Naive thymus-derived CD4-positive, alpha-beta T cell (primary cell): ENCODE measurements around the gene LRRC37A2. TPM values are rescaled to one million over a fixed set of nuclear protein-coding genes. Genes with fewer than 3 reads are reported as not detected.
"Not testable (repeated sequence)": the region's sequence is repeated elsewhere in the genome, so short reads cannot be mapped to it uniquely, and the experiment has no call there.

Source experiments
- ATAC-seq: fragments of 150-1000 bp; cut with Tn5 transposase; 2 replicates; pipeline ENCODE4 v1.10.0; 2021; ENCODE audit warnings: mild to moderate bottlenecking, moderate library complexity
- CTCF ChIA-PET: fragments of 350-600 bp; sonication (Branson Sonifier 250); formaldehyde crosslinking; loops from one replicate; lab custom pipeline; 2021; ENCODE audit warnings: antibody characterized with exemption; lab: Charles Lee
- POLR2A ChIA-PET: fragments of 350-600 bp; sonication (Branson Sonifier 250); formaldehyde crosslinking; loops from one replicate; lab custom pipeline; 2021; ENCODE audit warnings: antibody characterized with exemption, inconsistent platforms; lab: Charles Lee
- DNase-seq, 9 donors: peaks; one replicate each; pipeline versions ENCODE4 v3.0.0 to v3.0.0-alpha.2; 2020 to 2022; ENCODE audit warnings: mixed read lengths in 1 of 9
- H3K27ac ChIP-seq: one replicate; pipeline ENCODE4 v1.7.0; 2013; ENCODE audit warnings: mild to moderate bottlenecking, low read depth, low read length, moderate library complexity
- H3K27me3 ChIP-seq, 2 donors: one replicate each; pipeline ENCODE4 v1.7.0; 2013; ENCODE audit warnings: low read length in 2 of 2, mild to moderate bottlenecking in 2 of 2, moderate library complexity in 2 of 2; ENCODE audit not compliant: control insufficient read depth in 2 of 2, insufficient read depth in 2 of 2
- H3K36me3 ChIP-seq, 3 experiments: 1 replicate in 2 of 3; 2 replicates in 1 of 3; pipeline ENCODE4 v1.7.0; 2013; ENCODE audit warnings: low read length in 3 of 3, mild to moderate bottlenecking in 3 of 3, moderate library complexity in 1 of 3; ENCODE audit not compliant: insufficient read depth in 3 of 3, control insufficient read depth in 2 of 3
- H3K4me1 ChIP-seq, 2 donors: one replicate each; pipeline ENCODE4 v1.7.0; 2013; ENCODE audit warnings: low read length in 2 of 2, mild to moderate bottlenecking in 2 of 2, moderate library complexity in 1 of 2; ENCODE audit not compliant: control insufficient read depth in 2 of 2, insufficient read depth in 2 of 2
- H3K4me3 ChIP-seq: 2 replicates; pipeline ENCODE4 v1.7.0; 2013; ENCODE audit warnings: mild to moderate bottlenecking, low read length
- H3K9me3 ChIP-seq, 3 experiments: 1 replicate in 2 of 3; 2 replicates in 1 of 3; pipeline ENCODE4 v1.7.0; 2013; ENCODE audit warnings: low read length in 3 of 3; ENCODE audit not compliant: control insufficient read depth in 2 of 3
- H3K27ac Mint-ChIP-seq, 9 donors: one replicate each; pipeline ENCODE4 v1.8.0; 2020 to 2022; ENCODE audit warnings: mixed read lengths in 9 of 9, mild to moderate bottlenecking in 8 of 9, moderate library complexity in 5 of 9, inconsistent platforms in 2 of 9
- H3K27me3 Mint-ChIP-seq, 5 donors: one replicate each; pipeline ENCODE4 v1.8.0; 2021 to 2022; ENCODE audit warnings: mixed read lengths in 5 of 5, mild to moderate bottlenecking in 1 of 5
- H3K36me3 Mint-ChIP-seq, 5 donors: one replicate each; pipeline ENCODE4 v1.8.0; 2020 to 2022; ENCODE audit warnings: mixed read lengths in 5 of 5, mild to moderate bottlenecking in 3 of 5, inconsistent platforms in 1 of 5
- H3K4me1 Mint-ChIP-seq, 7 donors: one replicate each; pipeline ENCODE4 v1.8.0; 2020 to 2022; ENCODE audit warnings: mixed read lengths in 7 of 7, mild to moderate bottlenecking in 3 of 7, inconsistent platforms in 1 of 7
- H3K4me3 Mint-ChIP-seq, 10 donors: one replicate each; pipeline ENCODE4 v1.8.0; 2020 to 2022; ENCODE audit warnings: mild to moderate bottlenecking in 10 of 10, mixed read lengths in 10 of 10, moderate library complexity in 6 of 10, inconsistent platforms in 2 of 10
- H3K9me3 Mint-ChIP-seq, 11 donors: one replicate each; pipeline ENCODE4 v1.8.0; 2020 to 2022; ENCODE audit warnings: mixed read lengths in 11 of 11, mild to moderate bottlenecking in 4 of 11, inconsistent platforms in 1 of 11, moderate library complexity in 1 of 11
- intact Hi-C, 2 donors: fragments of 100-400 bp; cut with micrococcal nuclease; formaldehyde crosslinking; loops; one replicate each; pipeline ENCODE4 v1.15.1; 2023
- polyA plus RNA-seq, 2 donors: library from polyadenylated mRNA; unstranded; fragments of 300-500 nt; fragmentation: Illumina TruSeq; gene quantifications; one replicate each; pipeline ENCODE4 v1.2.3, GENCODE V29; 2021
- total RNA-seq, 6 experiments: library from RNA in 5 of 6; stranded (reverse) in 5 of 6; gene quantifications; 1 replicate in 5 of 6; 2 replicates in 1 of 6; pipeline ENCODE4 v1.2.3 and lab custom pipeline; 2021 to 2026

LRRC37A2 gene
- total and polyA plus RNA-seq, 7 experiments from 2014 or later = 9.8 to 53.8 (median 17.8) TPM

GRCh38 chr17:46499437-46500139, 12.7 kb upstream of the LRRC37A2 start:
- POLR2A ChIA-PET, H3K9me3 ChIP-seq, H3K9me3 Mint-ChIP-seq, H3K4me1 ChIP-seq, H3K27ac Mint-ChIP-seq, H3K36me3 Mint-ChIP-seq, H3K4me3 Mint-ChIP-seq, H3K36me3 ChIP-seq, H3K27ac ChIP-seq, H3K27me3 Mint-ChIP-seq, H3K27me3 ChIP-seq, ATAC-seq, intact Hi-C loops, H3K4me3 ChIP-seq, CTCF ChIA-PET, DNase-seq: not testable (repeated sequence)
- peaks cover 0 to 13% (median 11%) of the 10 kb centered on the region in 7 donors for H3K4me1 Mint-ChIP-seq

- H3K4me1 ChIP-seq, H3K4me3 ChIP-seq, CTCF ChIA-PET, H3K36me3 ChIP-seq, H3K9me3 Mint-ChIP-seq, H3K27me3 Mint-ChIP-seq, DNase-seq, POLR2A ChIA-PET, H3K27me3 ChIP-seq, H3K9me3 ChIP-seq, H3K27ac ChIP-seq, H3K27ac Mint-ChIP-seq, intact Hi-C loops, H3K4me3 Mint-ChIP-seq, H3K4me1 Mint-ChIP-seq, H3K36me3 Mint-ChIP-seq, ATAC-seq: not testable (repeated sequence)
Measured at GRCh38 chr17:46505896-46506295, 6.4 kb upstream of the LRRC37A2 start.

- H3K27ac Mint-ChIP-seq, H3K27ac ChIP-seq, H3K4me3 Mint-ChIP-seq, H3K27me3 Mint-ChIP-seq, H3K36me3 Mint-ChIP-seq, ATAC-seq, H3K4me3 ChIP-seq, H3K27me3 ChIP-seq, CTCF ChIA-PET, H3K4me1 ChIP-seq, H3K4me1 Mint-ChIP-seq, H3K9me3 ChIP-seq, H3K9me3 Mint-ChIP-seq, POLR2A ChIA-PET, intact Hi-C loops, H3K36me3 ChIP-seq: not testable (repeated sequence)
- peak in 1 of 9 donors; percentile 6 for DNase-seq
Measured at GRCh38 chr17:46534716-46535115, 22.4 kb downstream of the LRRC37A2 start.

GRCh38 chr17:46548607-46549006, 36.3 kb downstream of the LRRC37A2 start:
- H3K27ac ChIP-seq, H3K9me3 ChIP-seq, POLR2A ChIA-PET, H3K27me3 Mint-ChIP-seq, ATAC-seq, H3K36me3 Mint-ChIP-seq, intact Hi-C loops, H3K4me1 Mint-ChIP-seq, H3K4me3 ChIP-seq, CTCF ChIA-PET, H3K4me3 Mint-ChIP-seq, H3K4me1 ChIP-seq, H3K36me3 ChIP-seq, H3K27me3 ChIP-seq, H3K9me3 Mint-ChIP-seq: not testable (repeated sequence)
- peak overlapping the region in 1 of 9 donors; percentile 21 for H3K27ac Mint-ChIP-seq
- peak in 1 of 9 donors; percentile 2 for DNase-seq

GRCh38 chr17:46559155-46559554, 46.9 kb downstream of the LRRC37A2 start:
- CTCF ChIA-PET = not testable (repeated sequence)
- ATAC-seq = peak; percentile 45

GRCh38 chr17:46560048-46560447, 47.8 kb downstream of the LRRC37A2 start:
- intact Hi-C loops, H3K4me3 Mint-ChIP-seq, CTCF ChIA-PET, H3K4me3 ChIP-seq, H3K9me3 ChIP-seq, H3K4me1 Mint-ChIP-seq, H3K27me3 Mint-ChIP-seq, DNase-seq, H3K36me3 Mint-ChIP-seq, POLR2A ChIA-PET, H3K27me3 ChIP-seq, H3K9me3 Mint-ChIP-seq, H3K27ac ChIP-seq, H3K27ac Mint-ChIP-seq, H3K4me1 ChIP-seq, H3K36me3 ChIP-seq: not testable (repeated sequence)
- ATAC-seq = peak; percentile 63

More at GRCh38 chr17:46559155-46559554, 46.9 kb downstream of the LRRC37A2 start:
- H3K9me3 Mint-ChIP-seq, H3K4me1 Mint-ChIP-seq, H3K4me1 ChIP-seq, intact Hi-C loops, H3K4me3 Mint-ChIP-seq, H3K36me3 ChIP-seq, POLR2A ChIA-PET, H3K27ac ChIP-seq, H3K4me3 ChIP-seq, H3K36me3 Mint-ChIP-seq, H3K27me3 ChIP-seq, H3K27ac Mint-ChIP-seq, DNase-seq, H3K27me3 Mint-ChIP-seq, H3K9me3 ChIP-seq: not testable (repeated sequence)

GRCh38 chr17:46566284-46566683, 54.0 kb downstream of the LRRC37A2 start:
- H3K36me3 Mint-ChIP-seq, H3K4me3 ChIP-seq, H3K4me1 Mint-ChIP-seq, POLR2A ChIA-PET, CTCF ChIA-PET, H3K27ac ChIP-seq, H3K27ac Mint-ChIP-seq, H3K9me3 ChIP-seq, DNase-seq, H3K27me3 Mint-ChIP-seq, H3K27me3 ChIP-seq, H3K4me1 ChIP-seq, intact Hi-C loops, H3K4me3 Mint-ChIP-seq, H3K36me3 ChIP-seq, H3K9me3 Mint-ChIP-seq: not testable (repeated sequence)
- peak; percentile 78 for ATAC-seq
